Panc1 (cell line): Measurements from ENCODE around the gene IGFBP7.

Experiments
- CTCF ChIP-seq: fragments of 450-650 bp; IDR thresholded peaks from 2 replicates; pipeline ENCODE4 v1.5.1; 2017; ENCODE audit warnings: mild to moderate bottlenecking
- POLR2AphosphoS5 ChIP-seq: IDR thresholded peaks from 2 replicates; pipeline ENCODE4 v1.6.1; 2012; ENCODE audit warnings: mild to moderate bottlenecking, low read depth, low read length, moderate library complexity
- SIN3A ChIP-seq: IDR thresholded peaks from 2 replicates; pipeline ENCODE4 v1.6.1; 2012; ENCODE audit warnings: low read depth, mild to moderate bottlenecking, low read length, moderate library complexity, borderline replicate concordance; ENCODE audit not compliant: insufficient read depth
- TF ChIP-seq, protein P1 (sequence below), 2 experiments: IDR thresholded peaks; 2 replicates each; pipeline ENCODE4 v1.6.1; 2011 to 2012; ENCODE audit warnings: low read depth in 2 of 2, control low read depth in 1 of 2, low read length in 1 of 2, mild to moderate bottlenecking in 1 of 2, moderate library complexity in 1 of 2; ENCODE audit not compliant: insufficient read depth in 1 of 2

GRCh38 chr4:57158221-57158620, 48.0 kb upstream of the IGFBP7 start:
- no peak for TF ChIP-seq CTCF
- TF ChIP-seq POLR2AphosphoS5: no peak
- TF ChIP-seq SIN3A: no peak
- TF ChIP-seq, protein P1, sequence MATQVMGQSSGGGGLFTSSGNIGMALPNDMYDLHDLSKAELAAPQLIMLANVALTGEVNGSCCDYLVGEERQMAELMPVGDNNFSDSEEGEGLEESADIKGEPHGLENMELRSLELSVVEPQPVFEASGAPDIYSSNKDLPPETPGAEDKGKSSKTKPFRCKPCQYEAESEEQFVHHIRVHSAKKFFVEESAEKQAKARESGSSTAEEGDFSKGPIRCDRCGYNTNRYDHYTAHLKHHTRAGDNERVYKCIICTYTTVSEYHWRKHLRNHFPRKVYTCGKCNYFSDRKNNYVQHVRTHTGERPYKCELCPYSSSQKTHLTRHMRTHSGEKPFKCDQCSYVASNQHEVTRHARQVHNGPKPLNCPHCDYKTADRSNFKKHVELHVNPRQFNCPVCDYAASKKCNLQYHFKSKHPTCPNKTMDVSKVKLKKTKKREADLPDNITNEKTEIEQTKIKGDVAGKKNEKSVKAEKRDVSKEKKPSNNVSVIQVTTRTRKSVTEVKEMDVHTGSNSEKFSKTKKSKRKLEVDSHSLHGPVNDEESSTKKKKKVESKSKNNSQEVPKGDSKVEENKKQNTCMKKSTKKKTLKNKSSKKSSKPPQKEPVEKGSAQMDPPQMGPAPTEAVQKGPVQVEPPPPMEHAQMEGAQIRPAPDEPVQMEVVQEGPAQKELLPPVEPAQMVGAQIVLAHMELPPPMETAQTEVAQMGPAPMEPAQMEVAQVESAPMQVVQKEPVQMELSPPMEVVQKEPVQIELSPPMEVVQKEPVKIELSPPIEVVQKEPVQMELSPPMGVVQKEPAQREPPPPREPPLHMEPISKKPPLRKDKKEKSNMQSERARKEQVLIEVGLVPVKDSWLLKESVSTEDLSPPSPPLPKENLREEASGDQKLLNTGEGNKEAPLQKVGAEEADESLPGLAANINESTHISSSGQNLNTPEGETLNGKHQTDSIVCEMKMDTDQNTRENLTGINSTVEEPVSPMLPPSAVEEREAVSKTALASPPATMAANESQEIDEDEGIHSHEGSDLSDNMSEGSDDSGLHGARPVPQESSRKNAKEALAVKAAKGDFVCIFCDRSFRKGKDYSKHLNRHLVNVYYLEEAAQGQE (IDR thresholded peaks at IDR 0.05; ENCODE audit: insufficient read depth in 1 of 2, low read depth in 2 of 2, low read length in 1 of 2): no peak
